Right lobe of liver (tissue), 6 donors: Measurements from ENCODE around the gene DOK5. TPM values are rescaled to one million over a fixed set of nuclear protein-coding genes. Genes with fewer than 3 reads are reported as not detected.

ENCODE experiments used
- ATAC-seq, 4 donors: fragments of 200-7000 bp; cut with Tn5 transposase; one replicate each; pipeline ENCODE4 v1.9.1; 2020; ENCODE audit warnings: mild to moderate bottlenecking in 4 of 4, moderate library complexity in 4 of 4
- DNase-seq, 3 donors: peaks; one replicate each; pipeline ENCODE4 v3.0.0-alpha.2; 2020
- H3K27ac ChIP-seq, 3 donors: fragments of 200-600 bp; one replicate each; pipeline ENCODE4 v1.8.0; 2022
- H3K27me3 ChIP-seq, 2 donors: fragments of 200-600 bp; one replicate each; pipeline ENCODE4 v1.8.0; 2022
- H3K36me3 ChIP-seq, 4 donors: fragments of 200-600 bp; sonication (generic) in 1 of 4; one replicate each; pipeline versions ENCODE4 v1.5.1 to v1.8.0; 2017 to 2022; ENCODE audit warnings: control low read depth in 1 of 4
- H3K4me1 ChIP-seq, 4 donors: fragments of 200-600 bp; sonication (generic) in 1 of 4; one replicate each; pipeline versions ENCODE4 v1.5.1 to v1.8.0; 2017 to 2022; ENCODE audit warnings: control low read depth in 1 of 4
- H3K4me3 ChIP-seq, 3 donors: fragments of 200-600 bp; one replicate each; pipeline ENCODE4 v1.8.0; 2022
- H3K9me3 ChIP-seq, 4 donors: fragments of 200-600 bp; sonication (generic) in 1 of 4; one replicate each; pipeline versions ENCODE4 v1.5.1 to v1.8.0; 2017 to 2022; ENCODE audit warnings: control low read depth in 1 of 4
- POLR2A ChIP-seq: fragments of 450-650 bp; IDR thresholded peaks from one replicate; pipeline ENCODE4 v1.6.1; 2017; ENCODE audit warnings: antibody characterized with exemption, mild to moderate bottlenecking
- WGBS: methylation state at CpG from one replicate; pipeline ENCODE4 v1.1.6; 2018; ENCODE audit warnings: low coverage, low lambda C conversion rate; ENCODE audit not compliant: insufficient coverage; ENCODE audit errors: missing lambda C conversion rate; 5-methylcytosine and 5-hydroxymethylcytosine counted together
- intact Hi-C, 2 donors: fragments of 100-400 bp; cut with DNase I; formaldehyde crosslinking; loops; one replicate each; pipeline versions ENCODE4 v1.11.2 to v1.14.1; 2022
- total RNA-seq, 6 experiments: library from RNA; depleted of rRNA in 2 of 6; stranded (reverse); fragments of >200 nt in 2 of 6; fragmentation: NEBNext Ultra II Directional in 3 of 6; extraction: Animal tissue kit (Norgen Biotek cat#: 25700) in 3 of 6; gene quantifications; one replicate each; pipeline versions ENCODE4 v1.1.0 to v1.2.4, GENCODE V29; 2016 to 2023
- TF ChIP-seq, protein P1 (sequence below), 4 donors: fragments of 200-600 bp in 3 of 4; fragments of 450-650 bp in 1 of 4; IDR thresholded peaks; one replicate each; pipeline versions ENCODE4 v1.5.1 to v1.8.0; 2016 to 2022; ENCODE audit warnings: antibody characterized with exemption in 4 of 4, mild to moderate bottlenecking in 2 of 4
- donor health status: DM: no; HTN: yes; CAD: no.
- donor health status: DM: no; HTN: no; CAD: no.
- donor health status: DM: no; HTN: no; CAD: no.
- donor health status: DM: no; HTN: yes; CAD: no.
- donor health status: DM: no; HTN: yes; CAD: no.

The DOK5 gene
- total RNA-seq, 6 experiments from 2014 or later: 0.43 to 0.69 TPM; not detected in 4

DNA sequence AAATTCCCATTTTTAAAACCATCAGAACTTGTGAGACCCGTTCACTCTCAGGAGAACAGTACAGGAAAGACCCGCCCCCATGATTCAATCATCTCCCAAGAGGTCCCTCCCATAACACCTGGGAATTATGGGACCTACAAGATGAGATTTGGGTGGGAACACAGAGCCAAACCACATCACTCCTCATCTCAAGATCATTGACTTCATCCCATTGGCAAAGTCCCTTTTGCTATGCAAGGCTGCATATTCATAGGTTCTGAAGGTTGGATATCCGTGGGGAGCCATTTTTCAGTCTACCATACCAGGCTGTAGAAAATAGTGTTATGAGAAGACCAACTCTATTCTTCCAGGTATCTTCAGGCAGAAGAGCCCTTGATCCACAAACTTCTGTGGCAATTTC lies 219.1 kb downstream of the DOK5 start:
- TF ChIP-seq, protein P1, sequence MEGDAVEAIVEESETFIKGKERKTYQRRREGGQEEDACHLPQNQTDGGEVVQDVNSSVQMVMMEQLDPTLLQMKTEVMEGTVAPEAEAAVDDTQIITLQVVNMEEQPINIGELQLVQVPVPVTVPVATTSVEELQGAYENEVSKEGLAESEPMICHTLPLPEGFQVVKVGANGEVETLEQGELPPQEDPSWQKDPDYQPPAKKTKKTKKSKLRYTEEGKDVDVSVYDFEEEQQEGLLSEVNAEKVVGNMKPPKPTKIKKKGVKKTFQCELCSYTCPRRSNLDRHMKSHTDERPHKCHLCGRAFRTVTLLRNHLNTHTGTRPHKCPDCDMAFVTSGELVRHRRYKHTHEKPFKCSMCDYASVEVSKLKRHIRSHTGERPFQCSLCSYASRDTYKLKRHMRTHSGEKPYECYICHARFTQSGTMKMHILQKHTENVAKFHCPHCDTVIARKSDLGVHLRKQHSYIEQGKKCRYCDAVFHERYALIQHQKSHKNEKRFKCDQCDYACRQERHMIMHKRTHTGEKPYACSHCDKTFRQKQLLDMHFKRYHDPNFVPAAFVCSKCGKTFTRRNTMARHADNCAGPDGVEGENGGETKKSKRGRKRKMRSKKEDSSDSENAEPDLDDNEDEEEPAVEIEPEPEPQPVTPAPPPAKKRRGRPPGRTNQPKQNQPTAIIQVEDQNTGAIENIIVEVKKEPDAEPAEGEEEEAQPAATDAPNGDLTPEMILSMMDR (IDR thresholded peaks at IDR 0.05): no peak
- TF ChIP-seq POLR2A: no peak
- 52% methylated on average over 3 of the region's 3 CpGs for WGBS
- Histone ChIP-seq H3K4me3 (no peak overlapping the region), H3K27ac (no peak overlapping the region), H3K4me1 (no peaks in the 10 kb centered on the region), H3K9me3 (no peaks in the 10 kb centered on the region), H3K36me3 (no peaks in the 10 kb centered on the region), H3K27me3 (no peaks in the 10 kb centered on the region)
- intact Hi-C loops: no loop called here
- ATAC-seq (no peak), DNase-seq (no peak)

DNA sequence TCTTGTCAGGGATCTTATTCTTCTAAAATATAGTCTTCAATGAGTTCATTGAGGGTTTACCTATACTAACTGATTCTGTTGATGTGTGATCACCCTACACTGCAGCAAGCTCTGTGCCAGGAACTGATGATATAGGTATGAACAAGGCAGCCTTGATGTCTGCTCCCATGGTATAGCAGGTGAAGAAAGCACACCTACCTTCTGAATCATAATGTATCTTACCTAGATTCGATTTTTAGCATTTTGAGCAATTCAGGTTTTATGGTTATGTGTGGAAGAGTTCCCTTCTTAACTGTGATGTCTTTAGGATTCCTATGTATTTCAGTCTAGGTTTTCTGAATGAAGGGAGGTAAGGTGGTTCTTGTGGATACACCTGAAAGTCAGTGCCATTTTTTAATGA lies 223.0 kb downstream of the DOK5 start:
- ATAC-seq (no peak), DNase-seq (no peak)
- no peak overlapping the region for H3K27ac ChIP-seq
- no peaks in the 10 kb centered on the region for H3K4me1 ChIP-seq
- no peaks in the 10 kb centered on the region for H3K9me3 ChIP-seq
- intact Hi-C loops: no loop called here
- H3K4me3 ChIP-seq: no peak overlapping the region
- no peak for TF ChIP-seq POLR2A
- TF ChIP-seq, protein P1 (IDR thresholded peaks at IDR 0.05): no peak
- WGBS: 8% methylated on average over 1 of the region's 1 CpG
- H3K27me3 ChIP-seq: no peaks in the 10 kb centered on the region
- no peaks in the 10 kb centered on the region for H3K36me3 ChIP-seq
